Measurements from ENCODE around the gene HECTD4. TPM values are rescaled to one million over a fixed set of nuclear protein-coding genes. Genes with fewer than 3 reads are reported as not detected.

The HECTD4 gene
- total RNA-seq, 1 experiment from 2014 or later = 31.2 TPM

DNA sequence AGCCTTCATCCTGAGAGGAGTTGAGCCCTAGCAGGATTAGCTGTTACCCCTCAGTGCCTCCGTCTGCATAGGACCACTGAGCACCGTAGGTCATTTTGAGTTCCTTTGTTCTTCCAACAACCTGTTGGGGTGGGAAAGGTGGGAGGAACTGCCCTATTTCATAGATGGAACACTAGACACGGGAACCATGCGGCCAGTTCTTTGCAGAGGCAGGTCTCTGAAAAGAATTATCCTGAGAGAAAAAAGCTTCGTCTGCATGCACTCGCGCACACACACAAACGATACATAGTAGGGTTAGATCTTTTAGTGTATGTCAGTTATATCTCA lies 228.4 kb downstream of the HECTD4 start:
- no peaks in the 10 kb centered on the region for H3K9me2 ChIP-seq (ENCODE audit: insufficient read depth)
- RAD21 ChIA-PET (ENCODE audit: low non-redundant PET in 1 of 2, low total read pairs in 2 of 2, uncharacterized antibody in 2 of 2, unreplicated experiment in 2 of 2) = no interaction called here
- no peak overlapping the region for H3K4me3 ChIP-seq (replicated peaks in 1 of 2; ENCODE audit: low read depth in 1 of 2, low read length in 2 of 2)
- H3K9ac ChIP-seq (ENCODE audit: low read length) = no peak overlapping the region
- TF ChIP-seq YY1 (IDR thresholded peaks at IDR 0.05; ENCODE audit: extremely low read depth, insufficient replicate concordance, low read depth, low read length) (no peak), POLR2A (IDR thresholded peaks at IDR 0.05; ENCODE audit: borderline replicate concordance, extremely low read depth, insufficient read depth, insufficient read length) (no peak), CEBPB (IDR thresholded peaks at IDR 0.05; ENCODE audit: low read depth) (no peak), EZH2phosphoT487 (IDR thresholded peaks at IDR 0.05; ENCODE audit: borderline replicate concordance) (no peak), JUND (IDR thresholded peaks at IDR 0.05) (no peak), EGR1 (IDR thresholded peaks at IDR 0.05; ENCODE audit: low read depth) (no peak), ZFX (IDR thresholded peaks at IDR 0.05) (no peak), SIN3A (IDR thresholded peaks at IDR 0.05; ENCODE audit: low read depth) (no peak), SP1 (IDR thresholded peaks at IDR 0.05; ENCODE audit: low read depth) (no peak), EZH2 (IDR thresholded peaks at IDR 0.05) (no peak), ELF1 (IDR thresholded peaks at IDR 0.05; ENCODE audit: borderline replicate concordance, low read depth) (no peak), FOSL1 (IDR thresholded peaks at IDR 0.05; ENCODE audit: low read depth) (no peak)
- TF ChIP-seq, protein P1, sequence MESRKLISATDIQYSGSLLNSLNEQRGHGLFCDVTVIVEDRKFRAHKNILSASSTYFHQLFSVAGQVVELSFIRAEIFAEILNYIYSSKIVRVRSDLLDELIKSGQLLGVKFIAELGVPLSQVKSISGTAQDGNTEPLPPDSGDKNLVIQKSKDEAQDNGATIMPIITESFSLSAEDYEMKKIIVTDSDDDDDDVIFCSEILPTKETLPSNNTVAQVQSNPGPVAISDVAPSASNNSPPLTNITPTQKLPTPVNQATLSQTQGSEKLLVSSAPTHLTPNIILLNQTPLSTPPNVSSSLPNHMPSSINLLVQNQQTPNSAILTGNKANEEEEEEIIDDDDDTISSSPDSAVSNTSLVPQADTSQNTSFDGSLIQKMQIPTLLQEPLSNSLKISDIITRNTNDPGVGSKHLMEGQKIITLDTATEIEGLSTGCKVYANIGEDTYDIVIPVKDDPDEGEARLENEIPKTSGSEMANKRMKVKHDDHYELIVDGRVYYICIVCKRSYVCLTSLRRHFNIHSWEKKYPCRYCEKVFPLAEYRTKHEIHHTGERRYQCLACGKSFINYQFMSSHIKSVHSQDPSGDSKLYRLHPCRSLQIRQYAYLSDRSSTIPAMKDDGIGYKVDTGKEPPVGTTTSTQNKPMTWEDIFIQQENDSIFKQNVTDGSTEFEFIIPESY (IDR thresholded peaks at IDR 0.05; ENCODE audit: extremely low read depth, insufficient replicate concordance, low read length) = no peak
- TF ChIP-seq, protein P2, sequence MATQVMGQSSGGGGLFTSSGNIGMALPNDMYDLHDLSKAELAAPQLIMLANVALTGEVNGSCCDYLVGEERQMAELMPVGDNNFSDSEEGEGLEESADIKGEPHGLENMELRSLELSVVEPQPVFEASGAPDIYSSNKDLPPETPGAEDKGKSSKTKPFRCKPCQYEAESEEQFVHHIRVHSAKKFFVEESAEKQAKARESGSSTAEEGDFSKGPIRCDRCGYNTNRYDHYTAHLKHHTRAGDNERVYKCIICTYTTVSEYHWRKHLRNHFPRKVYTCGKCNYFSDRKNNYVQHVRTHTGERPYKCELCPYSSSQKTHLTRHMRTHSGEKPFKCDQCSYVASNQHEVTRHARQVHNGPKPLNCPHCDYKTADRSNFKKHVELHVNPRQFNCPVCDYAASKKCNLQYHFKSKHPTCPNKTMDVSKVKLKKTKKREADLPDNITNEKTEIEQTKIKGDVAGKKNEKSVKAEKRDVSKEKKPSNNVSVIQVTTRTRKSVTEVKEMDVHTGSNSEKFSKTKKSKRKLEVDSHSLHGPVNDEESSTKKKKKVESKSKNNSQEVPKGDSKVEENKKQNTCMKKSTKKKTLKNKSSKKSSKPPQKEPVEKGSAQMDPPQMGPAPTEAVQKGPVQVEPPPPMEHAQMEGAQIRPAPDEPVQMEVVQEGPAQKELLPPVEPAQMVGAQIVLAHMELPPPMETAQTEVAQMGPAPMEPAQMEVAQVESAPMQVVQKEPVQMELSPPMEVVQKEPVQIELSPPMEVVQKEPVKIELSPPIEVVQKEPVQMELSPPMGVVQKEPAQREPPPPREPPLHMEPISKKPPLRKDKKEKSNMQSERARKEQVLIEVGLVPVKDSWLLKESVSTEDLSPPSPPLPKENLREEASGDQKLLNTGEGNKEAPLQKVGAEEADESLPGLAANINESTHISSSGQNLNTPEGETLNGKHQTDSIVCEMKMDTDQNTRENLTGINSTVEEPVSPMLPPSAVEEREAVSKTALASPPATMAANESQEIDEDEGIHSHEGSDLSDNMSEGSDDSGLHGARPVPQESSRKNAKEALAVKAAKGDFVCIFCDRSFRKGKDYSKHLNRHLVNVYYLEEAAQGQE (IDR thresholded peaks at IDR 0.05; ENCODE audit: low read depth) = no peak
- intact Hi-C loops (cut with micrococcal nuclease) = no loop called here
- no peaks in the 10 kb centered on the region for H3K27me3 ChIP-seq (ENCODE audit: insufficient read depth, low read length)
- POLR2A ChIA-PET = no interaction called here
- no peaks in the 10 kb centered on the region for H3K9me3 ChIP-seq (ENCODE audit: control insufficient read depth in 1 of 2, insufficient read depth in 1 of 2, low read depth in 1 of 2, low read length in 2 of 2)
- DNase-seq (ENCODE audit: low read depth, low spot score) (no peak), ATAC-seq (no peak)
- peaks cover 20 to 34% of the 10 kb centered on the region in 2 experiments for H3K36me3 ChIP-seq (ENCODE audit: control insufficient read depth in 1 of 2, insufficient read depth in 2 of 2, low read length in 2 of 2)
- no peaks in the 10 kb centered on the region for H3K79me2 ChIP-seq (ENCODE audit: insufficient read depth, low read length)
- peaks cover 0 to 8% of the 10 kb centered on the region in 2 experiments; a peak in 1 of 4 replicates for H3K4me1 ChIP-seq (ENCODE audit: control insufficient read depth in 1 of 2, insufficient read depth in 2 of 2, low read length in 2 of 2)
- H4K20me1 ChIP-seq (ENCODE audit: insufficient read depth) = no peaks in the 10 kb centered on the region
- no TSS peak for BruUV-seq (replicated peaks)
- no peak overlapping the region for H2AFZ ChIP-seq (ENCODE audit: low read depth, low read length, poor library complexity, severe bottlenecking)
- no peak overlapping the region for H3K4me2 ChIP-seq (ENCODE audit: low read length)
- no peak overlapping the region for H3K27ac ChIP-seq (ENCODE audit: low read depth, low read length)
- CTCF ChIA-PET = no interaction called here
